ENCODE results near the gene MYG1. TPM values are rescaled to one million over a fixed set of nuclear protein-coding genes. Genes with fewer than 3 reads are reported as not detected.

The MYG1 gene
- total and polyA plus RNA-seq, 7 donors: 26.1 to 59.6 (median 53.6) TPM

DNA sequence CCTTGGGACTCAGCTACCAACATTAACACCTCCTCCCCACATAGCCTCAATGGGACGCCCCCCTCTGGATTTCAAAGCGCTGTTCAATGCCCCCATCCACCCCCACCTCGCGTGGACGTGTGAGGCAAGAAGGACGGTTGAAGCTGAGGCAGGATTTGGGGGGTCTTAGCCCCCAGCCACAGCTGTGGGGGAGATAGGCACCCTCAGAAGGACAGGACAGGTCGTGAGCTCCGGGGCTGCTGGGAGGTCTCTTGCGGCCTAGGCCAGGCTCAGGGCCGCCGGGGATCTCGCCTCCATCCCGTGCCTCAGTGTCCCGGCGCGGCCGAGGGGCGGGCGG is 45.0 kb downstream of the MYG1 start:
- peak overlapping the region; percentile 86 to 97 (median 90) for H3K27ac ChIP-seq
- H3K36me3 ChIP-seq: no peaks in the 10 kb centered on the region
- WGBS, 2 donors: 7 to 8% methylated on average over 19 of the region's 19 CpGs
- H3K9me3 ChIP-seq: no peaks in the 10 kb centered on the region
- peaks cover 0 to 15% (median 13%) of the 10 kb centered on the region in 4 donors for H3K4me1 ChIP-seq
- intact Hi-C loops (cut with DNase I): no loop called here
- TF ChIP-seq CTCF (IDR thresholded peaks at IDR 0.05): no peak
- TF ChIP-seq EP300 (IDR thresholded peaks at IDR 0.05): no peak
- TF ChIP-seq POLR2A (IDR thresholded peaks at IDR 0.05): no peak
- TF ChIP-seq POLR2AphosphoS5 (IDR thresholded peaks at IDR 0.05): no peak
- peak overlapping the region; percentile 63 to 75 (median 69) for H3K4me3 ChIP-seq
- peak; percentile 66 for DNase-seq
- H3K27me3 ChIP-seq: no peaks in the 10 kb centered on the region

DNA sequence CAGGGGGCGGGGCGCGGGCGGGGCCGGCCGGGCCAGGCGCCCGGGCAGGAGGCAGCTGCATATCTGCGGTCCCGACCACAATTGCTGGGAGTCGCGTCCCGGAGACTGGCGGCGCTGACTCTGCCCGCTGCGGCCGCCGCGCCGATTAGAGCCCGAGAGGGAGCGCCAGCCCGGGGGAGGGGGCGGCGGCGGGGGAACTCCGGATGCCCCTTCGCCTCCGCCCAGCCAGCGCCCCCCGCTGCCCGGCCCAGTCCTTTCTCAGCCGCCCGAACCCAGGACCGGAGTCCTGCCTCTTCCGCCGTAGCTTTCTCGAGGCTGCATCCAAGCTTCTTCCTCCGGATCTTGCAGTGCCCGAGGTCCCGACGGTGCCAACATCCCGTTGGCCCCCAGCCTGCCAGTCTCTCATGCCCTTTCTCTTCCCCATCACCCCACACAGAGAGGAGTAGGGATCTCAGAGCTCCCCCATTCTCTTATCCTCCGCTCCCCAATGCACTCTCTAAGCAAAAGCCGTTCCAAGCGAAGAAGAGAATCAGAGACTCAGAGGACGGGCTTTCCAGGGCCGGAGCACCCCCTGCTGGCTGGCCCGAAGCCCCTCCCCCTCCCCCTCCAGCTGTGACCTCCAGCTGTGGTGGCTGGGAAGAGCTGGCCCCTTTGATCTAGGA is 45.5 kb downstream of the MYG1 start:
- DNase-seq: peak; percentile 93
- intact Hi-C loops (cut with DNase I): loop anchor here (1.0 kb wide), 1 partner anchor 21 kb away; no protein-coding TSS in a partner anchor

GRCh38 chr12:53345486-53346188 is 46.1 kb downstream of the MYG1 start:
- TF ChIP-seq POLR2AphosphoS5 (IDR thresholded peaks at IDR 0.05) (no peak), CTCF (IDR thresholded peaks at IDR 0.05) (peak in 1 of 4 experiments; percentile 4), EP300 (IDR thresholded peaks at IDR 0.05) (no peak), POLR2A (IDR thresholded peaks at IDR 0.05) (no peak)
- WGBS, 2 donors: 41 to 44% methylated on average over 10 of the region's 10 CpGs
- Histone ChIP-seq H3K27ac (peak overlapping the region; percentile 86 to 97 (median 90)), H3K27me3 (no peaks in the 10 kb centered on the region), H3K9me3 (no peaks in the 10 kb centered on the region), H3K36me3 (no peaks in the 10 kb centered on the region), H3K4me3 (peak overlapping the region in 3 of 4 donors; percentile 63 to 75 (median 72)), H3K4me1 (peaks cover 0 to 15% (median 13%) of the 10 kb centered on the region in 4 donors)
- intact Hi-C loops (cut with DNase I): loop anchor here (1.0 kb wide), 1 partner anchor 21 kb away; no protein-coding TSS in a partner anchor
- peak; percentile 77 for DNase-seq

More for the DNA sequence above, 45.5 kb downstream of the MYG1 start:
- TF ChIP-seq EP300 (IDR thresholded peaks at IDR 0.05): no peak
- peak; percentile 73 to 85 (median 79) for TF ChIP-seq CTCF (IDR thresholded peaks at IDR 0.05)
- TF ChIP-seq POLR2AphosphoS5 (IDR thresholded peaks at IDR 0.05): peak; percentile 21 to 74 (median 46)
- H3K4me1 ChIP-seq: peaks cover 0 to 15% (median 13%) of the 10 kb centered on the region in 4 donors
- no peaks in the 10 kb centered on the region for H3K36me3 ChIP-seq
- no peaks in the 10 kb centered on the region for H3K27me3 ChIP-seq
- H3K27ac ChIP-seq: peak overlapping the region; percentile 86 to 97 (median 90)
- H3K4me3 ChIP-seq: peak overlapping the region; percentile 63 to 75 (median 69)
- WGBS, 2 donors: 0% methylated on average over 50 of the region's 50 CpGs
- no peaks in the 10 kb centered on the region for H3K9me3 ChIP-seq

DNA sequence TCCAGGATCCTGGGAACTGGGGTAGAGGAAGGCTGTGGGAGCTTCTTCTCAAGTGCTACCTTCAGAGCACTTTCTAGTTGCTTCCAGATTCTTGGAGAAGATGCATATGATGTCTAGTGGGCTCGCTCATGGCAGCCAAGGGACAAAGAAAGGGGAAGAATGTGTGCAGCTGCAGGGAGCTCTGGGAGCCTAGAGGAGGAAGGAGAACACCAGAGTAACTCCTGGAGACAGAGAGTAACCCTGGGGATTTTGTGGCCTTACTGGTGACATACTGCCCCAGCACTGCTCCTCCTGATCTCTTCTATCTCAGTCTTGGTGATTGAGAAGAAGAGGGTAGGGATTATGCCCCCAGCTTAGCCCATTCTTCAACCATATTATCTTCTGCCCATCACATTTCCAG is 47.0 kb downstream of the MYG1 start:
- no peaks in the 10 kb centered on the region for H3K36me3 ChIP-seq
- DNase-seq: no peak
- WGBS, 2 donors: 81 to 85% methylated on average over 1 of the region's 1 CpG
- intact Hi-C loops (cut with DNase I): no loop called here
- TF ChIP-seq POLR2A (IDR thresholded peaks at IDR 0.05) (no peak), CTCF (IDR thresholded peaks at IDR 0.05) (no peak), POLR2AphosphoS5 (IDR thresholded peaks at IDR 0.05) (no peak)
- H3K4me3 ChIP-seq: no peak overlapping the region
- H3K9me3 ChIP-seq: no peaks in the 10 kb centered on the region
- H3K27ac ChIP-seq: no peak overlapping the region
- no peaks in the 10 kb centered on the region for H3K27me3 ChIP-seq
- peaks cover 0 to 15% (median 13%) of the 10 kb centered on the region in 4 donors for H3K4me1 ChIP-seq

All from sigmoid colon (tissue), 7 donors.